Measurements from ENCODE around the gene CCNO.

GRCh38 chr5:55231029-55231918, 2.1 kb downstream of the CCNO start:
- no peak for TF ChIP-seq POLR2AphosphoS5 (IDR thresholded peaks at IDR 0.05; ENCODE audit: borderline replicate concordance, low read depth, low read length)
- no peak for TF ChIP-seq EZH2 (IDR thresholded peaks at IDR 0.05)
- TF ChIP-seq FOXP2 (optimal IDR thresholded peaks at IDR 0.05; ENCODE audit: control extremely low read depth, extremely low read length, insufficient read depth): no peak
